CD14-positive monocyte (primary cell): Measurements from ENCODE around the gene NEUROD2. TPM values are rescaled to one million over a fixed set of nuclear protein-coding genes. Genes with fewer than 3 reads are reported as not detected.

Source experiments
- DNase-seq, 3 donors: peaks; one replicate each; pipeline ENCODE4 v3.0.0-alpha.2; 2011 to 2022
- H2AFZ ChIP-seq: 2 replicates; pipeline ENCODE4 v1.6.0; 2012; ENCODE audit warnings: mild to moderate bottlenecking, low read depth, low read length, inconsistent platforms; ENCODE audit not compliant: insufficient read depth, poor library complexity, severe bottlenecking
- H3K27ac ChIP-seq, 2 donors: 1 replicate in 1 of 2; 2 replicates in 1 of 2; pipeline ENCODE4 v1.5.1; 2012 to 2013; ENCODE audit warnings: low read length in 2 of 2, control low read depth in 1 of 2, inconsistent platforms in 1 of 2, low read depth in 1 of 2, mild to moderate bottlenecking in 1 of 2
- H3K27me3 ChIP-seq, 2 donors: one replicate each; pipeline versions ENCODE4 v1.6.0 to v1.6.1; 2011 to 2013; ENCODE audit warnings: low read length in 2 of 2; ENCODE audit not compliant: control insufficient read depth in 2 of 2, insufficient read depth in 2 of 2
- H3K36me3 ChIP-seq, 2 donors: replicated peaks in 1 of 2; 1 replicate in 1 of 2; 2 replicates in 1 of 2; pipeline versions ENCODE4 v1.5.1 to v1.6.1; 2012 to 2013; ENCODE audit warnings: low read length in 2 of 2, control low read depth in 1 of 2, inconsistent platforms in 1 of 2, mild to moderate bottlenecking in 1 of 2; ENCODE audit not compliant: insufficient read depth in 2 of 2, control insufficient read depth in 1 of 2
- H3K4me1 ChIP-seq, 2 donors: 1 replicate in 1 of 2; 2 replicates in 1 of 2; pipeline versions ENCODE4 v1.5.1 to v1.6.1; 2012 to 2013; ENCODE audit warnings: low read length in 2 of 2, control low read depth in 1 of 2, inconsistent platforms in 1 of 2, mild to moderate bottlenecking in 1 of 2, moderate library complexity in 1 of 2; ENCODE audit not compliant: insufficient read depth in 2 of 2, control insufficient read depth in 1 of 2
- H3K4me2 ChIP-seq: replicated peaks from 2 replicates; pipeline ENCODE3; 2012; ENCODE audit warnings: low read length, moderate library complexity, mild to moderate bottlenecking; ENCODE audit not compliant: poor library complexity, severe bottlenecking; ENCODE audit errors: extremely low read depth
- H3K4me3 ChIP-seq, 3 experiments: fragments of 200-600 bp in 1 of 3; sonication (generic) in 1 of 3; replicated peaks in 1 of 3; 1 replicate in 2 of 3; 2 replicates in 1 of 3; pipeline ENCODE4 v1.5.1; 2011 to 2013; ENCODE audit warnings: low read length in 3 of 3, mild to moderate bottlenecking in 3 of 3, control low read depth in 2 of 3, low read depth in 2 of 3, inconsistent platforms in 1 of 3, moderate library complexity in 1 of 3
- H3K79me2 ChIP-seq: 2 replicates; pipeline ENCODE4 v1.6.0; 2012; ENCODE audit warnings: mild to moderate bottlenecking, control low read depth, inconsistent platforms, low read length, moderate library complexity; ENCODE audit not compliant: insufficient read depth
- H3K9ac ChIP-seq: 2 replicates; pipeline ENCODE4 v1.6.0; 2017; ENCODE audit warnings: low read length, mild to moderate bottlenecking; ENCODE audit not compliant: insufficient read depth, poor library complexity, severe bottlenecking
- H3K9me3 ChIP-seq, 2 donors: replicated peaks in 1 of 2; 1 replicate in 1 of 2; 2 replicates in 1 of 2; pipeline versions ENCODE4 v1.5.1 to v1.6.1; 2012 to 2013; ENCODE audit warnings: low read length in 2 of 2, control low read depth in 1 of 2; ENCODE audit not compliant: control insufficient read depth in 1 of 2, insufficient read depth in 1 of 2
- H4K20me1 ChIP-seq: 2 replicates; pipeline ENCODE4 v1.6.0; 2012; ENCODE audit warnings: mild to moderate bottlenecking, low read length, control low read depth, moderate library complexity; ENCODE audit not compliant: insufficient read depth
- H3K27ac Mint-ChIP-seq, 7 donors: one replicate each; pipeline ENCODE4 v1.8.0; 2020; ENCODE audit warnings: mild to moderate bottlenecking in 7 of 7, mixed read lengths in 7 of 7, moderate library complexity in 6 of 7, inconsistent platforms in 2 of 7
- H3K27me3 Mint-ChIP-seq, 3 donors: one replicate each; pipeline ENCODE4 v1.8.0; 2021 to 2022; ENCODE audit warnings: low read depth in 3 of 3, mild to moderate bottlenecking in 3 of 3, mixed read lengths in 3 of 3, moderate library complexity in 3 of 3, inconsistent platforms in 1 of 3
- H3K36me3 Mint-ChIP-seq, 2 donors: one replicate each; pipeline ENCODE4 v1.8.0; 2020; ENCODE audit warnings: mixed read lengths in 2 of 2, inconsistent platforms in 1 of 2, mild to moderate bottlenecking in 1 of 2
- H3K4me1 Mint-ChIP-seq: one replicate; pipeline ENCODE4 v1.8.0; 2020; ENCODE audit warnings: mild to moderate bottlenecking, mixed read lengths
- H3K4me3 Mint-ChIP-seq, 2 donors: one replicate each; pipeline ENCODE4 v1.8.0; 2020; ENCODE audit warnings: mild to moderate bottlenecking in 2 of 2, mixed read lengths in 2 of 2, moderate library complexity in 1 of 2
- H3K9me3 Mint-ChIP-seq, 7 donors: one replicate each; pipeline ENCODE4 v1.8.0; 2020 to 2022; ENCODE audit warnings: mixed read lengths in 7 of 7, mild to moderate bottlenecking in 6 of 7, moderate library complexity in 6 of 7, inconsistent platforms in 2 of 7
- WGBS: methylation state at CpG from one replicate; pipeline ENCODE4 v1.1.5; 2013; ENCODE audit warnings: missing lambda C conversion rate; ENCODE audit not compliant: insufficient coverage; 5-methylcytosine and 5-hydroxymethylcytosine counted together
- intact Hi-C, 2 donors: fragments of 100-400 bp; cut with micrococcal nuclease; formaldehyde crosslinking; loops; one replicate each; pipeline versions ENCODE4 v1.15.0 to v1.15.1; 2023
- polyA plus RNA-seq, 3 donors: library from polyadenylated mRNA; depleted of rRNA in 1 of 3; unstranded in 2 of 3; stranded (reverse) in 1 of 3; fragments of 300-500 nt in 2 of 3; fragments of >200 nt in 1 of 3; fragmentation: Illumina TruSeq in 2 of 3; gene quantifications; 1 replicate in 2 of 3; 2 replicates in 1 of 3; pipeline ENCODE4 v1.2.3, GENCODE V29; 2012 to 2021
- TF ChIP-seq, protein P1 (sequence below): fragments of 200-600 bp; IDR thresholded peaks from one replicate; pipeline ENCODE4 v1.8.0; 2022; ENCODE audit warnings: antibody characterized with exemption, mild to moderate bottlenecking

The NEUROD2 gene
- polyA plus RNA-seq, 3 donors: not detected

DNA sequence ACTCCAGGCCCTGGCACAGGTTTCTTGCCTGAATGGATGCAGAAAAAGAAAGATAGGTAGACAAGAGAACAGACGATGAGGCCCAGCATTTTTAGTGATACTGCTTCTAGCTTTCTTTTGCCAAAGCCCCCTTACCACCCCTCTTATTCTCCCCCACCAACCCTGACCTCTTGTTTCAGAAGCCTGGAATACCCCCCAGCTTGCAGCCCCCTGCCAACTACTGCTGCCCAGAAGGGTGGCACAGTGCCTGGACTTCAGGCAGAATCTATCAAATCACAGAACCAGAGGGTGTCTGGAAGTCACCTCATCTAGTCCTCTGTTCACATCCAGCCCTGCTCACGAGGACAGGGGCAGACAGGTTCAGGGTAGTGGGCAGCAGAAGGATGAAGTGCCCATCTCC, 35.6 kb downstream of the NEUROD2 start:
- Histone ChIP-seq H3K79me2 (no peaks in the 10 kb centered on the region), H3K4me2 (no peak overlapping the region), H3K4me1 (peaks cover 23 to 30% of the 10 kb centered on the region in 2 donors), H3K36me3 (peaks cover 8 to 38% of the 10 kb centered on the region in 2 donors), H3K9ac (no peak overlapping the region), H2AFZ (no peak overlapping the region), H4K20me1 (peaks cover 11% of the 10 kb centered on the region), H3K27me3 (peaks cover 5 to 15% of the 10 kb centered on the region in 2 donors), H3K4me3 (no peak overlapping the region), H3K9me3 (peaks cover 0 to 5% of the 10 kb centered on the region in 2 donors), H3K27ac (no peak overlapping the region)
- peaks cover 0 to 9% (median 6%) of the 10 kb centered on the region in 7 donors for H3K9me3 Mint-ChIP-seq
- H3K4me3 Mint-ChIP-seq: no peak overlapping the region
- H3K4me1 Mint-ChIP-seq: peaks cover 27% of the 10 kb centered on the region
- no peak for DNase-seq
- intact Hi-C loops: no loop called here
- peaks cover 47 to 48% of the 10 kb centered on the region in 2 donors for H3K36me3 Mint-ChIP-seq
- 100% methylated on average over 1 of the region's 2 CpGs for WGBS
- TF ChIP-seq, protein P1, sequence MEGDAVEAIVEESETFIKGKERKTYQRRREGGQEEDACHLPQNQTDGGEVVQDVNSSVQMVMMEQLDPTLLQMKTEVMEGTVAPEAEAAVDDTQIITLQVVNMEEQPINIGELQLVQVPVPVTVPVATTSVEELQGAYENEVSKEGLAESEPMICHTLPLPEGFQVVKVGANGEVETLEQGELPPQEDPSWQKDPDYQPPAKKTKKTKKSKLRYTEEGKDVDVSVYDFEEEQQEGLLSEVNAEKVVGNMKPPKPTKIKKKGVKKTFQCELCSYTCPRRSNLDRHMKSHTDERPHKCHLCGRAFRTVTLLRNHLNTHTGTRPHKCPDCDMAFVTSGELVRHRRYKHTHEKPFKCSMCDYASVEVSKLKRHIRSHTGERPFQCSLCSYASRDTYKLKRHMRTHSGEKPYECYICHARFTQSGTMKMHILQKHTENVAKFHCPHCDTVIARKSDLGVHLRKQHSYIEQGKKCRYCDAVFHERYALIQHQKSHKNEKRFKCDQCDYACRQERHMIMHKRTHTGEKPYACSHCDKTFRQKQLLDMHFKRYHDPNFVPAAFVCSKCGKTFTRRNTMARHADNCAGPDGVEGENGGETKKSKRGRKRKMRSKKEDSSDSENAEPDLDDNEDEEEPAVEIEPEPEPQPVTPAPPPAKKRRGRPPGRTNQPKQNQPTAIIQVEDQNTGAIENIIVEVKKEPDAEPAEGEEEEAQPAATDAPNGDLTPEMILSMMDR: no peak
- peaks cover 21 to 29% (median 26%) of the 10 kb centered on the region in 3 donors for H3K27me3 Mint-ChIP-seq
- no peak overlapping the region for H3K27ac Mint-ChIP-seq

DNA sequence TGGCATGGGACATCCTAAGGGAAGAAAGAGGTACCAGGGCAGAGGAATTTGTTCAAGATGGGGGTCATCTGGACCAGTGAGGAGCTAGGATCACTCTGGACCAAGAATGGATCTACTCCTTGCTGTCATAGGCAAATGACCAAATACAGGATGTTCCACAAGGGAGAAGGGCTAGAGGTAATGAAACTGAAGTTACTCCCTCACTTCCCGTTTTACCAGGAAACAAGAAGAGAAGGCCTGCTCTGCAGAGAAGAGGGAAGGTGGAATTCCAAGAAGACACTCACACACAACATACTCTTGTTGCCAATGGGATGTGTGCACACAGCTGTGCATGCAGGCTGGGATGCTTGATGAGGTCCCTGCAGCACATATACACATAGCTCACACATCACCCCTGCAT, 38.6 kb downstream of the NEUROD2 start:
- peaks cover 6 to 11% (median 10%) of the 10 kb centered on the region in 3 donors for H3K27me3 Mint-ChIP-seq

More for the DNA sequence above, 38.6 kb downstream of the NEUROD2 start:
- Histone ChIP-seq H3K27me3 (peaks cover 0 to 2% of the 10 kb centered on the region in 2 donors), H3K9me3 (peaks cover 0 to 5% of the 10 kb centered on the region in 2 donors), H3K36me3 (peaks cover 31 to 66% of the 10 kb centered on the region in 2 donors), H3K4me1 (peaks cover 23 to 30% of the 10 kb centered on the region in 2 donors), H4K20me1 (peaks cover 11% of the 10 kb centered on the region), H3K4me2 (no peak overlapping the region), H3K4me3 (no peak overlapping the region), H3K27ac (no peak overlapping the region), H3K9ac (no peak overlapping the region), H2AFZ (no peak overlapping the region), H3K79me2 (no peaks in the 10 kb centered on the region)
- intact Hi-C loops: no loop called here
- no CpG with 5 or more reads among the region's 1 CpG for WGBS
- Mint-ChIP-seq H3K4me3 (no peak overlapping the region), H3K36me3 (peaks cover 67 to 74% of the 10 kb centered on the region in 2 donors), H3K9me3 (peaks cover 0 to 9% (median 6%) of the 10 kb centered on the region in 7 donors), H3K27ac (peak overlapping the region in 3 of 7 donors; percentile 63 to 68 (median 66)), H3K4me1 (peaks cover 25% of the 10 kb centered on the region)
- peak; percentile 37 to 65 (median 45) for DNase-seq
- TF ChIP-seq, protein P1: no peak
